ENCODE measurements around the gene CNTNAP5.
"Not testable (repeated sequence)": the region's sequence is repeated elsewhere in the genome, so short reads cannot be mapped to it uniquely, and the experiment has no call there.

CNTNAP5 gene

DNA sequence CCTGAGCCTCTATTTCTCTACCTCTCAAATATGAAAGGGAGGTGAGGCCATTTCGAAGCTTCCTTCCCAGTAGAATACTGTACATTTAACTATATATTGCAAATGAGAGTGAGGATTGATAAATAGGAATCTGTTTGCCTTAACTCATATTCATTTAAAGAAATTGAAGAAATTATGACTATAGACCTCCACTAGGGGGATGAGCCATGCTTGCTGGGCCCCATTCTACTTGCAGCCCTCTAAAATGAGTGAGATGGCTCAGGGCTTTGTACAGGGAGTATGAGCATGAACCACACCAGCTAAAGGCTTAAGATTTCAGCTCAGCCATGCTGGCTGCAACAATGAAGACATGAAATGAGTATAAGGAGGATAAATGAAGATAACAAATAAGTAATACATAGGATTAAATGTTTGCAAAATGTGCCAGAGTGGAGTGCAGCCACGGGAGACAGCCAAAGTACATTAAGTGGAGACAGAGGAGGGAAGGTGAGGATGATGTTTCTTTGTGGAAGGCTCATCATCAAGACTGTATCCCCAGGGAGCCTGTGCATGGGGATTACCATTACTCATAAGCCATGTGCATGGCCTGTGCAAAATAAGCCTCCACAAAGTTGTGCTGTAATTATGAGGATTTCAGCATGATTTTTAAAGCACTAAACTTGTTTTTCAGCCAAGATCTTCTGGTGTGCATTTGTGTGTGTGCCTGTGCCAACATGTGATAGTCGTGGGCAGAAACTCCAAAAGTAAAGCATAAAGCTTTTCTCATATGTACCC lies 300.8 kb downstream of the CNTNAP5 start:
- no peak for DNase-seq (ENCODE audit: low spot score)

GRCh38 chr2:124327303-124327702 lies 302.2 kb downstream of the CNTNAP5 start:
- no peak for DNase-seq (ENCODE audit: low spot score)

DNA sequence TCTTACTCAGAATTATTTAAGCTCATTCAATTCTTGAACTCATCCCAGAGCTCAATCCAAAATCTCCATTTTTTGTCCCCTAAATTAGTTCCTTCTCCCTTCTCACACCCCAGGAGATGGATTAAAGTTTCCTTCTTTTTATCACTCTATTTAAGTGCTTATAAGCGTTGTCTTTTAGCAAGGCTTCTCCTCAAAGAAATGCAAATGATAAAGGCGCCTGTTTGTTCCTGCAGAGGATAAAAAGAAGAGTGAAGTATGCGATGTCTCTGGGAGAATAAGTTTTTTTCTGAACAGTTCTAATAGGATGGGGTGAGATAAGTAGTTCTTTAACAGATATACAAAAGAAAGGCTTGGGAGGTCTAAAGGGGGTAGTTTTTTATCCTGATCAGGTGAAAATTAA lies 303.3 kb downstream of the CNTNAP5 start:
- no peak for DNase-seq (ENCODE audit: low spot score)

DNA sequence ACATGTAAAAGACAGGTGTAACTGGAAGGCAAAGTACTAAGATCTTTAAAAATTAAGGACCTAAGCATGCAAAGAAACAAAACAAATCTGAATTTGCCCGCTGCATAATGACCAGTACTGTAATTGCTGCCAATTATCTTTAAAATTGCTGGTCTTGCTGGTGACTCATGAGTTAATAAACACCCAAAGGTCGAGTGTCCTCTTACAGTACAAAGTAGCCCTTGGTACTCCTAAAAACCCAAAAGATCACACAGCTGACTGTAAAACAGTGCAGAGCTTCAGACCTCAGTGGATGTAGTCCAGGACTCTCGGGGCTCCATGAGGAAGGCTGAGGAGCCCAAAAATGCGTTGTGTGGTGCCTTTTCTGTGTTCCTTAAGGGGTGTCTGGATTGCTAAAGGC lies 308.7 kb downstream of the CNTNAP5 start:
- DNase-seq (ENCODE audit: low spot score): no peak

DNA sequence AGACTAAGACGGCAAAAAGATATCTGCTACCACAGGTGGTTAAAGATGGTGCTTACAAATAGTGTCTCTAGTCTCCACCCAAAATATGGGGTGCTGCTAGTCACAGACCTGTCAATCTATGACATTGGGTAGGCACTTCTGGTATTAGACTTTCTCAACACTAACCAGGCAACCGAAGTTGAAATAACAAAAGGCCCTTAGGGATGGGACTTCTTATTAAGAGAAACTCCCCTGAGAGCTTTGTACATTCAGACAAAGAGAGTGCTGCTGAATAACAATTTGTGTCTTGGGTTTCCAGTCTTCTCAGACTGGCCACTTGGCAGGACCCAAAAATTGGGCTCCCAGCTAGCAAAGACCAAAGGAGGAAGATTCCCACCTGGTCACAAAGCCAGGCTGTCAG lies 310.0 kb downstream of the CNTNAP5 start:
- DNase-seq (ENCODE audit: low spot score): no peak

- no peak for DNase-seq (ENCODE audit: low spot score)
Measured at GRCh38 chr2:124339709-124340108, 314.6 kb downstream of the CNTNAP5 start.

- no peak for DNase-seq (ENCODE audit: low spot score)
Measured at GRCh38 chr2:124343827-124344498, 318.9 kb downstream of the CNTNAP5 start.

- DNase-seq (ENCODE audit: low spot score): no peak
Measured at GRCh38 chr2:124347209-124347608, 322.1 kb downstream of the CNTNAP5 start.

DNA sequence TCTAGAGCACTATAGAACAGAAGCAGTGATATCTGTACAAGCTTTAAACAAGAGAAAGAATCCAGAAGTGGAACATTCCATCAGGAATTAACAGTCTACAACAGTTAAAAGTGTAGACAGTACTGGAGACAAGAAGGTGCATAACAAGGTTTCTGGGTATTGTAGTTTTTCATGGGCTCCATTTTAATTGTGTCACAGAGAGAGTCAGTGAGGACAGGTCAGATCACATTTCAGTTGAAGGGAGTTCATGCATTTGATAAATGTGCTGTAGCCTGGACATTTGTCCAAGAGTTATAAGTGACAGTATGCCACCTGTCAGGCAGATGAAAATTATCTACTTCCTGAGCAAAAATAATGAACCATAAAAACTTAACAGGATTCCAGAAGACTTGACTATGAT lies 328.6 kb downstream of the CNTNAP5 start:
- DNase-seq (ENCODE audit: low spot score): no peak

DNA sequence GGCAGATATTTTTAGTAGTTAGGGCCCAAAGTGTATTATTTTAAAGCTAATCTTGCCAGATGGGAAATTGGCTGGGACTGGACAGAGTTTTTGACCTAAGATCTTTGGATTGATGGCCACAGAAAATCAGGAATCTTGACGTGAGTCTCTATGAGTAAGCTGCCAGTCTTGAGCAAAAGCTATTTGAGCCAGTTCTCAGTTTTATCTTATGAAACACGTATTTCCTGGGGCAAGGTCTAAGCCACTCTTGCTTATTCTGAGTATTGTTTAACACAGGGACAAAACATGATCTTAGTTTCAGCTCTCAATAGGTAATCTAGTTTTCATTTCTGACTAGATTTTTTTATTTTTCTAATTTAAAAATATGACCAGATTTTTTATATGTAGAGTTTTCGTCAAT lies 329.4 kb downstream of the CNTNAP5 start:
- no peak for DNase-seq (ENCODE audit: low spot score)

GRCh38 chr2:124361966-124362365 lies 336.9 kb downstream of the CNTNAP5 start:
- not testable (repeated sequence) for DNase-seq (ENCODE audit: low spot score)

- no peak for DNase-seq (ENCODE audit: low spot score)
Measured at GRCh38 chr2:124369181-124369580, 344.1 kb downstream of the CNTNAP5 start.

- DNase-seq (ENCODE audit: low spot score): no peak
Measured at GRCh38 chr2:124380221-124380749, 355.2 kb downstream of the CNTNAP5 start.

DNA sequence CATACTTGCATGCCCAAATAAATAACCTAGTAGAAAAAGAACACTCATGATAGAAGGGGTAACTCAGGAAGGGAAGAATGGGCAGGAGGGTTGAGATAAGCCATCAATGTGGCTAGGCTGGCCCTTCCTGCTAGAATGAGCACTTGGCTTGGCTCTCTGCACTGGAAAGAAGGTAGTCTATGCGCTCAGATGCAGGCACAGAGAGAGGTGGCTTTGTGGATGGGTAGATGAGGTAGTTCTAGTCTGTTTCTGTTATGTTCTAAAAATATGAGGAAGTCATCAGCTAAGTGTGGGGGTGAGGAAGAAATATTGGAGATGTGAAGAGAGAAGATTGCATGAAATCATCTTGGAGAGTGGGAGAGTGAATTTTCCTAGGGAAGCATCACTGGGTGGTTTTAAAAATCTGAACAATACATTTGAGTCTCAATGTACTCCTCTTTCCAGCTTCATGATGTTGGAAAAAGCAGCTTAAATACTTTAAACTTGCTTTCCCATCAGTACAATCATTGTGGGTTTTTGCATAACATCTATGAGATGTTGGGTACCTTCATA lies 357.1 kb downstream of the CNTNAP5 start:
- no peak for DNase-seq (ENCODE audit: low spot score)

DNA sequence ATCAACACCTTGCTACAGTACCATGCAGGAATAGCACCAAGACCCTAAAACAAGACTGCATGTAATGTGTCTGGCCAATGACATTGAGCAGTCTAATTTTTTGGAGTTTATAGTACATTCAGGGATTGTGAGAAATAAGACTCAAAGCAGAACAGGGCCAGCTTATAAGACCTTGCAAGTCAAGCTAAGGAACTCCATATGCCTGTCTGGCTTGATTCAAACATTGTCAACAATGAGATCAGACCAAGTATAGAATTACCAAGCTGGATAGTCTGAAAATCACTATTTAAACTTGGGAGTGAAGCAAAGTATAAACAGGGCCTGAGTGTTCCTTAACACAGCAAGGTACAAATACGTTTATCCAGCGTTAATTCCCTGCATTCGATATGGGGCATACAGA lies 370.9 kb downstream of the CNTNAP5 start:
- no peak for DNase-seq (ENCODE audit: low spot score)

GRCh38 chr2:124402274-124402673 lies 377.2 kb downstream of the CNTNAP5 start:
- DNase-seq (ENCODE audit: low spot score): no peak

- DNase-seq (ENCODE audit: low spot score): not testable (repeated sequence)
Measured at GRCh38 chr2:124407836-124408534, 382.9 kb downstream of the CNTNAP5 start.

- no peak for DNase-seq (ENCODE audit: low spot score)
Measured at GRCh38 chr2:124424074-124424473, 399.0 kb downstream of the CNTNAP5 start.

- DNase-seq (ENCODE audit: low spot score): no peak
Measured at GRCh38 chr2:124426122-124426521, 401.0 kb downstream of the CNTNAP5 start.

- no peak for DNase-seq (ENCODE audit: low spot score)
Measured at GRCh38 chr2:124426625-124427024, 401.5 kb downstream of the CNTNAP5 start.

- no peak for DNase-seq (ENCODE audit: low spot score)
Measured at GRCh38 chr2:124437811-124438210, 412.7 kb downstream of the CNTNAP5 start.

GRCh38 chr2:124450481-124450880 lies 425.4 kb downstream of the CNTNAP5 start:
- no peak for DNase-seq (ENCODE audit: low spot score)

DNA sequence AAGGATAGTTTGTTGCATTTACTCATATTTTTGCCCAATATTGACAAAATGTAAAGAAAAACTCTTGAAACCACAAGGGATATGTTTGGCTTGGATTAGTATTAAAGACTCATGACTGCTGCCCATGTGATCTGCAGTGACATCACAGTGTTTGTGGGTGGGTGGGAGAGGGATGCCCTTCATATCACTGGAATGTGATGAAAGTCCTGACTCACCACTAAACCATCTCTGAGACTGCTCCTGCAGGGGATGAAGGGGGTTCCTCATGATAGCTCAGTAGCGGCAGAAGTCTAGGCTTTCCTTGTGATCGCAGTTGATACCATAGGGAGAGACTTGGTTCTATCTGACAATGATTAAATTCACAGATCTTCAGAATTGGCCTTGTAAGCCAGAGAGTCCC lies 451.2 kb downstream of the CNTNAP5 start:
- no peak for DNase-seq (ENCODE audit: low spot score)

All from hematopoietic multipotent progenitor cell treated with erythropoietin and hydrocortisone succinate and interleukin-3 and kit ligand, for 17 days (in vitro differentiated cells).